K562 (cell line): ENCODE measurements around the gene OR2B2. TPM values are rescaled to one million over a fixed set of nuclear protein-coding genes. Genes with fewer than 3 reads are reported as not detected.

Source experiments
- KAT7 ChIP-seq: sonication (generic); formaldehyde crosslinking; IDR thresholded peaks from 2 replicates; pipeline ENCODE4 v1.8.0; 2022; ENCODE audit warnings: missing genetic modification reagents, mild to moderate bottlenecking, borderline replicate concordance
- SREBF1 ChIP-seq: fragments of 150-350 bp; IDR thresholded peaks from 2 replicates; pipeline ENCODE4 v1.6.1; 2014; ENCODE audit warnings: antibody characterized with exemption, low read depth, low read length, borderline replicate concordance
- ZBTB7A ChIP-seq: IDR thresholded peaks from 2 replicates; pipeline ENCODE4 v1.6.1; 2011; ENCODE audit warnings: low read depth, mild to moderate bottlenecking, low read length, moderate library complexity, borderline replicate concordance; ENCODE audit not compliant: control insufficient read depth
- ZHX1 ChIP-seq: fragments of 150-350 bp; conservative IDR thresholded peaks from 2 replicates; pipeline ENCODE4 v1.6.1; 2014; ENCODE audit warnings: low read length
- ZNF316 ChIP-seq: fragments of 450-650 bp; IDR thresholded peaks from 2 replicates; pipeline ENCODE4 v1.6.1; 2016
- ZNF766 ChIP-seq: fragments of 200-800 bp; sonication (Bioruptor generic); conservative IDR thresholded peaks from 2 replicates; pipeline ENCODE4 v1.6.1; 2016; ENCODE audit warnings: missing genetic modification characterization, missing compliant biosample characterization
- ZNF778 ChIP-seq: fragments of 450-650 bp; formaldehyde crosslinking; IDR thresholded peaks from 2 replicates; pipeline ENCODE4 v1.4.0; 2020; ENCODE audit warnings: mild to moderate bottlenecking, moderate library complexity
- polyA plus RNA-seq, 8 experiments: library from polyadenylated mRNA; depleted of rRNA in 4 of 8; stranded (reverse) in 5 of 8; unstranded in 3 of 8; fragments of >200 nt; fragmentation: Nextera tagmentation in 2 of 8; fragmentation: Illumina TruSeq in 1 of 8; extraction: Ambion mirVana in 2 of 8; extraction: Trizol in 1 of 8; gene quantifications; 2 replicates each; pipeline versions ENCODE4 v1.2.1 to v1.2.3, GENCODE V29; 2011 to 2014; ENCODE audit warnings: inconsistent platforms in 1 of 8, missing spikeins in 1 of 8
- total RNA-seq, 7 experiments: library from RNA; depleted of rRNA in 6 of 7; stranded (reverse); fragments of >200 nt in 6 of 7; fragmentation: Illumina TruSeq in 2 of 7; extraction: Trizol in 2 of 7; gene quantifications; 2 replicates each; pipeline versions ENCODE4 v1.2.1 to v1.2.3, GENCODE V29; 2011 to 2021; ENCODE audit warnings: low replicate concordance in 1 of 7

The OR2B2 gene
- total and polyA plus RNA-seq, 9 of the 15 experiments (the other 6 are each of a cell fraction or from before 2014, with no cell fraction given): 0.24 TPM; not detected in 8

GRCh38 chr6:27902335-27903314 is 9.6 kb downstream of the OR2B2 start (continued):
- TF ChIP-seq ZHX1: peak; percentile 42; the same call in 1 of the 2 replicates
- TF ChIP-seq ZNF766 (CRISPR knock-in tag): 0 out of 2 replicates have a peak, but pooled peaks have one; percentile 24
- TF ChIP-seq KAT7 (CRISPR knock-in tag): no peak
- TF ChIP-seq ZNF316: no peak
- TF ChIP-seq ZNF778 (CRISPR knock-in tag): no peak
- TF ChIP-seq ZBTB7A: no peak
- TF ChIP-seq SREBF1: 0 out of 2 replicates have a peak, but pooled peaks have one; percentile 26
- TF ChIP-seq, all 486 proteins: peak for 251
